NCI-H2227 treated with DMSO at 0.1 percent for 48 hours (cell line): ENCODE results near the gene ELOVL2.
A peak's percentile ranks its signal among the peaks of the same experiment; 100 is the strongest.

Experiments used
- DNase-seq: peaks from one replicate; lab custom pipeline; 2025; lab: John Stamatoyannopoulos, UW

ELOVL2 gene

DNA sequence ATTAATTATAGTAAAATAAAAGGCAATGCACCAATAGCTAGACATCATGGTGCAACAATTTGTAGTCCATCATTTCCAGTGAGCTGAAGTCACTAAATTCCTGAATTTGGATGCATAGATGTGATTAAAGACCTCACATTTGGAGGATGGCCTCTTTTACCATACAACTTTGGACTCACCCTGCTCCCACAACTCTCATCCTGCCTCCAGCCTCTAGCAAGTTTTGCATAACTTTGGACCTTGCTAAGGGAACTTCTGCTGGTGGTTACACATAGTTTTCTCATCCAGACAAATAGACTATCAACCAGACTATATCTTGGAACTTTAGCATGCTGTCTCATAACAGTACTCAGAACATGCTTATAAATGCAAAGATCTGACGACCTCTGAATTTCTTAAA lies 12.8 kb upstream of the ELOVL2 start:
- no peak for DNase-seq

GRCh38 chr6:11055127-11055627 lies 11.1 kb upstream of the ELOVL2 start:
- DNase-seq = no peak

DNA sequence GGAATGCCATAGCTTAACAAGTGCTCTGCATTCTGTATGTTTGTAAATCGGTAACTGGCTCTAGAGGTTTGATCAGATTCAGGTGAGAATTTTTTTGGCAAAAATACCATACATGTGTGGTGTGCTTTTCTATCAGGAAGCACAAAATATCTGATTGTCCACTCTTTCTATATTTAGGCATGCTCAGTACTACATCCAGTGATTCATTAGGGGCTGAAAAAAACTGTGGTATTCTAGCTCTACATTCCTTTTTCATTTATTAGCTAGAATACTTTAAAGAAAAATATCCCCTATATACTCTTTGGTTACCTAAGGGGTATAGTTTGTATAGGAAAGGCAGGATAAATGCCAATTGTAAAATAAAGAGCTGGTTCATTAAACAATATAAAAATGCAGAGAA lies 10.6 kb upstream of the ELOVL2 start:
- no peak for DNase-seq

- DNase-seq = no peak
These were observed 9.2 kb upstream of the ELOVL2 start for GRCh38 chr6:11053307-11053706.

GRCh38 chr6:11050731-11051130 lies 6.6 kb upstream of the ELOVL2 start:
- DNase-seq = no peak

GRCh38 chr6:11044712-11045167 lies 635 bp upstream of the ELOVL2 start:
- no peak for DNase-seq

DNA sequence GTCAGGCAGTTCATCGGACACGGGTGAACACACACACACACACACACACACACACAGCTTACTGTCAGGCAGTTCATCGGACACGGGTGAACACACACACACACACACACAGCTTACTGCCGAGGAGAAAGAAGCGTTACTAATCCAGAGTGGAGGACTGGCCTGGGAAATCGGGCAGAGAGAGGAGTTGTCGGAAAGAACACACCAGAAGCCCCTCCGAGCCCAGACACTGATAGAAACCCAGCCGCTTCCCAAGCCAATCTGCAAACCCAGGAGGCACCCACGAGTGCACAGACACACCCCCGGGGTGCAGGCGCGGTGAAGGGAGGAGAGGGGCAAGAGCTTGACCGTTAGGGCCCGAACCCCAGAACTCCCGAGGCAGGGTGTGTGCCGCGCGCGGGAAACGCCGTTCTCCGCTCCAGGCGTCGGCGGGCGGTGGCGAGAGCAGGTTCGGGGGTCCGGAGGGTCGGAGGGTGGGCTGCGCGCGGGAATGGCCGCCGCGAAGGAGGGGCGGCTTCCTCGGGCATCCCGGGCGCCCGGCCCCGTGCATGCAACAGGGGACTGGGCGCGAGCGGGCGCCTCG lies 636 bp downstream of the ELOVL2 start:
- peak; percentile 68 for DNase-seq

DNA sequence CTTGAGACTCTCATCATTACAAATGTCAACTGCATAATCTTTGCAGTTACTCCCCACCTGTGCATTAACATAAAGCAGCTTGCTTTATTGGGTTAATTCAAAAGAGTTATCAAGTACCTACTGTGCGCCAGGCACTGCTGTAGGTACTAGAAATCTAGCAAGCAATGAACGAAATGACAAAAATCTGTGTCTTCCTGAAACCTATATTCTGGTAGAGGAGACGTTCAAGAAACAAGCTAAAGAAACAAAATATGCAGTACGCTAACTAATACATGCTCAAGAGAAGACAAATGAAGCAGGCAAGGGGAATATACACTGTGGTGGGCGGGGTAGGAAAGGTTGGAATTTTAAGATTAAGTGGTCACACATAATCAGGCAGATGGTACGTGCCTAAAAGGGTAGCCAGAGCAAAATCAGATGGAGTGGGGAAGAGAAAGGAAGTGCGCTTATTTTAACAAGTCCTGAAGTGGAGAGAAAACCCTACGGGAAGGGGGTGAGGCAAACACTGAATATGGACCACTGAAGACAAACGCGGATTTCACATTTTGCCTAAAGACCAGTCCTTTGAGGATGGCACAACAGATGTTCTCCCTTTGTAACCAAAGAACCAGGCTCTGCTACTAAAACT lies 1.2 kb downstream of the ELOVL2 start:
- DNase-seq = peak; percentile 68

DNA sequence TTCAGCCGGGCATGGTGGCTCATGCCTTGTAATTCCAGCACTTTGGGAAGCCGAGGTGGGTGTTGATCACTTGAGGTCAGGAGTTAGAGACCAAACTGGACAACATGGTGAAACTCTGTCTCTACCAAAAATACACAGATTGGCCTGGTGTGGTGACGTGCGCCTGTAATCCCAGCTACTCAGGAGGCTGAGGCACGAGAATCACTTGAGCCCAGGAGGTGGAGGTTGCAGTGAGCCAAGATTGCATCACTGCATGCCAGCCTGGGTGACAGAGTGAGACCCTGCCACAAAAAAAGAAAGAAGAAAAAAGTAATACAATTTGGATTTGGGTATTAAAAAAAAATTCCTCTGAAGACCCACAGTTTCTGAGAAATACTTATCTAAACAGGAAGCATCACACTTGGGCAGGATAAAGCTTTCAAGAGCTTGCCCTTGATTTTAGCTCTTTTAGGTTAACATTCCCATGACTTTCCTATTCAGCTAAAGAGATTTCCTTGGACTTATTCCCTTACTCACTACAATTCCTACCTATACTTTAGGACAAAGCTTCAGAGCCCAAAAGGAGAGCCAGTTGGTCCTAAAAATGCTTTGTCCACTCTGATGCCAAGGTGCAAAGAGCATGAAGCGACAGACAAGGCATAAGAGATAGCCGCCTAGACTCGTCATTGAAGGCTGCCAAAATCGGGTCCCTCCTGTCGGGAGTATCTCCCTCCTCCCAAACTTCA lies 1.9 kb downstream of the ELOVL2 start:
- no peak for DNase-seq

GRCh38 chr6:11040134-11040533 lies 4.0 kb downstream of the ELOVL2 start:
- DNase-seq = no peak

GRCh38 chr6:11039040-11039439 lies 5.1 kb downstream of the ELOVL2 start:
- no peak for DNase-seq

DNA sequence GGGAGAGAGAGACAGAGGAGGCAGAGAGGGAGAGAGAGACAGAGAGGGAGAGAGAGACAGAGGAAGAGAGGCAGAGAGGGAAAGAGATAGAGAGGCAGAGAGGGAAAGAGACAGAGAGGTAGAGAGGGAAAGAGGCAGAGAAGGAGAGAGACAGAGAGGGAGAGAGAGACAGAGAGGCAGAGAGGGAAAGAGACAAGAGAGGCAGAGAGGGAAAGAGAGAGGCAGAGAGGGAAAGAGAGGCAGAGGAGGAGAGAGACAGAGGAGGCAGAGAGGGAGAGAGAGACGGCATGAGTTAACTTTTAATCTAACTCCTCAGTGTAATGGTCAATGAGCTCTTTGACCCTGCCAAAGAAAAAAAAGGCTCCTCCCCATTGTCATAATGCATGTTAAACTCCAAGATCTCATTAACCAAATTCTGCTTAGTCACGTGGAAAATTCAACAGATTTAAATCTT lies 7.1 kb downstream of the ELOVL2 start:
- no peak for DNase-seq

DNA sequence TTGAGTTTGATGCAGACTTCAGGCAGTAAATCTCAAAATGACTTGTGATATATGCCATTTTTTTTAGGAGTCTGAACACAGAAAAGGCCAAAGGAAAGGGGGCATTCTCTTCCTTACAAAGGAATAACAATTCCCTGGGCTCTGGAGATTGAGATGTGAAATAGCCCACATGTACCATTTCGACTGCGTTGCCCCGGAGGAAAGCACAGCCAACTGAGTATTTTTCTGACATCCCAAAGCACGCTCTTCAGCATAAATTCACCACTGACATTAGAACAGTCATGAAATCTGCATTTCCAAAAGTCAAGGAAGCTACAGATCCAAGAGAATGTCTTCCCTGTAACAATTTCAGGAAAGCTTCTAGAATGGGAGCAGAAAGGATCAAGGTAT lies 7.8 kb downstream of the ELOVL2 start:
- DNase-seq = no peak

DNA sequence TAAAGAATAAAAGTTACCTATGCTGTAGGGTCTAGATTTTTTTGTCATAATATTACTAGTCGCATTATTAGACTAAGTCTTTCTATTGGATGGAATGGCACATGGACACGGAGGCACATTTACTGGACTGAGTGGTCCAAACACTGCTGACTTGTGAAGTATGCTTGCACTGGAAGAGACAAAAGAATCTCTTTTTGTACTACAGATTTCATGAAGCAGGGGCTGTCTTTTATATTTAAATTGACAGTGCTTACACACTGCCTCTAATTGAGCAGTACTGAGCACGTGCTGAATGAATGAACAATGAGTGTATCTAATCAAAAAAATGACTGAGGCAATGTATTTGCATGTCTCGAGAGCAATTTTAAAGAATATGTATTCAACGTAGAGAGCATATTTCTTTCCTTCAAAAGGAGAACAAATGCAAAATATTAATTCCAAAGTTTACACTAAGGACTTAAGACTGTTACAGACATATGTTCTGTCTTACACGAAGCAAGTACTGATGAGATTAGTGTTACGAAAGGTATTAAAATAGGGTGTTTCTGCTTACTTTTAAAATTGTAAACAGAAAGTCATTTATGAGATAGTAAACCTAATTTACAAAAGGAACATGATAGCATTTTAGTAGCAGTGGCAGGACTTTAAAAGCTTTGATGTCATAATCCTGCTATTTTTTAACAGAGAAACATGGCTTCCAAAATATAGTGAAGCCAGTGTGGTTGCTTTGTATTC lies 8.3 kb downstream of the ELOVL2 start:
- no peak for DNase-seq

DNA sequence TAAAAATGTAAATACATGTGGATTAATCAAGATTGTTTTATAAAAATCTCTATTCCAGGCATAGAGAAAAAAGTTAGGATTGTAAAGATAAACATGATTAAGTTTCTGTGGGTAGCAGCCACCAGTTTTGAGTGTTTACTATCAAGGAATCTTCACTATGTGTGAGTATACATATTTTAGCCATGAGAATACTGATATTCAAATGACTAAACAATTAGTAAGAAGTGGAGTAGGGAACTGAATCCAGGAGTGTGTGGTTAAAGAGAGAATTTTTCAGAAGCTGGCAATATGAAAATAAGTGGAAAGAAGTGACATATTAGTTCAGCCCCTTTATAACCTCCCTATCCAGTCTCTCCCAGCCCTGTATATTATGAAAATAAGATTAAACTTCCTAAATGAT lies 10.3 kb downstream of the ELOVL2 start:
- DNase-seq = no peak

DNA sequence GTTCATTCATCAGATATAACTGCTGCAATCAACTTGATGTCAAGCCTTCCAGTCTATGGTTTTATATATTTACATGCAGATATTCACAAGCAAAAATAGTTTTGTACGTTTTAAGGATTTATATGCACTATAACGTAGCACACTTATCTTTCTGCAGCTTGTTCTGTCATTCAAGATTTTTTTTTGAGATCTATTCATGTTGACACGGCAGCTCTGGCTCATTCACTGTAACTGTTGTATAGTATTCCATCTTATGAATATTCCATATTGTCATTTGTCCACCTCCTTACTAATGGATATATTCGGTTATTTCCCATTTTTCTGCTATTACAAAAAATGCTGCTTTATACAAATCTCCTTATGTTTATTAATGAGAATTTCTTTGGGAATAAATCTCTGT lies 13.2 kb downstream of the ELOVL2 start:
- DNase-seq = no peak

GRCh38 chr6:11028959-11029358 lies 15.1 kb downstream of the ELOVL2 start:
- no peak for DNase-seq

DNA sequence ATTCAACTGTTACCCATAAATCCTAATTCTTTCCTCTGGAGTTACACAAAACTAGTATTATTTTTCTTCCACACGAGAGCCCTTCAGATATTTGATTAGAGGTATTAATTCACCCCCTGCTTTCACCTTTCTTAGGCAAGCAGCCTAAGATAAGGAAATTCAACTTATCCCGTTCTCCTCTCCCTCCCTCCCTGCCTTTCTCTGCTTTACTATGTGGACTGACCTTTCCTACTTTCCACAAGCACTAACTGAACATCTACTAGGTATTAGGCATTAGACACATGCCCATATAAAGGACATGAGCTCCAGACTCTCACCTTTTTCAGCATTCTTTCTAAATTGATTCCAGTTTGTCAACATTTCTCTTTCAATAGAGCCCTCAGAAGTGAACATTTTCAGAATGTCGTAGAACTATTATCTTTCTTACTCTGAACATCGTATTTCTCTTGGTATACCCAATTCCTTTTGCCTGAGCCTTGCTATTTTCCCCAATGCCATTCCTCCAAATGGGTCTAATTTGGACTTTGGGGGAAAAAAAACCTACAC lies 16.5 kb downstream of the ELOVL2 start:
- DNase-seq = no peak

DNA sequence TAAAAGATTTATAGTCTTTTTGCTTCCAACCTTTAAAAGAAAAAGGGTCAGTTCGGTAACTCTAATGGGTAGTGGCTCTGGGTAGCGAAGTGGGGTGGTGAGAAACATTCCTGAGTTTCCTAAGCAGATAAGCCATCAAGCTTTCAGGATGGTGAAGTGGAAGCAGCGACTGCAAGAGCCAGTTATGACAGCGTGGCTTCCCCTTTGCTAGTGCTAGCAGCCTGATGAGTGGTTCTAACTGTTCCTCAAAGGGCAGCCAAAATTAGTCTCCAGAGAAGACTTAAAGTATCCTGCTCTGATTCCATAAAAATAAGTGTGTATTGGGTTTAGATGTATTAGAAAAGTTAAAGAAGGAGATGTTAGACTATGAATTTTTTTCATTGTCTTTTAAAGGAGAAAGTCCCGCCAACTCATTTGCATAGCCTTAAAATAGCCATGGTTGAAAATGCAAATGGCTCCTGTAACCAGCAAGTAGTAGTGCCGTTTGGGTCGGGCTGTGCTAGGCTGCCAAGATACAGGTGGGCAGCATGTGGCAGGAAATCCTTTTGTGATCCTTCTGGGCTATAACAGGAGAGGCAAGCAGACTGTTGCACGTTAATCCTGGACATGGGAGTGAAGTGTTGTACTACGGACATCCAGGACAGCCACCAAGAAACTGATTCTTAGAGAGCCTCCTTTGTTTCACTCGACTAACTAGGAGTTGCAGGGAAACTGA lies 18.0 kb downstream of the ELOVL2 start:
- DNase-seq = no peak

GRCh38 chr6:11025130-11025529 lies 19.0 kb downstream of the ELOVL2 start:
- DNase-seq = no peak

GRCh38 chr6:11023032-11023431 lies 21.1 kb downstream of the ELOVL2 start:
- no peak for DNase-seq

- no peak for DNase-seq
These were observed 22.4 kb downstream of the ELOVL2 start for GRCh38 chr6:11021714-11022113.
